Adrenal gland (tissue), 12 donors: ENCODE results near the gene HCFC1. TPM values are rescaled to one million over a fixed set of nuclear protein-coding genes. Genes with fewer than 3 reads are reported as not detected.

Experiments used
- DNase-seq, 7 donors: peaks; one replicate each; pipeline ENCODE4 v3.0.0-alpha.2; 2019 to 2020
- H3K27ac ChIP-seq, 5 donors: fragments of 200-600 bp; sonication (generic) in 4 of 5; 1 replicate in 3 of 5; 2 replicates in 2 of 5; pipeline versions ENCODE4 v1.5.1 to v1.8.0; 2016 to 2020; ENCODE audit warnings: mild to moderate bottlenecking in 1 of 5
- H3K27me3 ChIP-seq: fragments of 200-600 bp; 2 replicates; pipeline ENCODE4 v1.8.0; 2021
- H3K36me3 ChIP-seq, 2 donors: fragments of 200-600 bp; replicated peaks in 1 of 2; 1 replicate in 1 of 2; 2 replicates in 1 of 2; pipeline versions ENCODE4 v1.5.1 to v1.8.0; 2018 to 2022
- H3K4me1 ChIP-seq, 2 donors: fragments of 200-600 bp; replicated peaks in 1 of 2; 1 replicate in 1 of 2; 2 replicates in 1 of 2; pipeline versions ENCODE4 v1.5.1 to v1.8.0; 2018 to 2021
- H3K4me3 ChIP-seq, 4 donors: fragments of 200-600 bp; sonication (generic) in 3 of 4; one replicate each; pipeline ENCODE4 v1.5.1; 2016 to 2018
- H3K9me3 ChIP-seq, 3 donors: fragments of 200-600 bp; sonication (generic) in 1 of 3; replicated peaks in 1 of 3; 1 replicate in 2 of 3; 2 replicates in 1 of 3; pipeline versions ENCODE4 v1.5.1 to v1.8.0; 2016 to 2021
- POLR2A ChIP-seq, 2 donors: fragments of 450-650 bp; IDR thresholded peaks; one replicate each; pipeline ENCODE4 v1.6.1; 2017; ENCODE audit warnings: antibody characterized with exemption in 2 of 2, mild to moderate bottlenecking in 2 of 2, moderate library complexity in 1 of 2
- WGBS, 4 donors: extraction: QIAGEN DNeasy Blood & Tissue Kit in 2 of 4; methylation state at CpG; one replicate each; pipeline versions ENCODE4 v1.1.5 to v1.1.7; 2013 to 2017; 5-methylcytosine and 5-hydroxymethylcytosine counted together
- intact Hi-C, 2 donors: fragments of 100-400 bp; cut with DNase I; formaldehyde crosslinking; loops; one replicate each; pipeline versions ENCODE4 v1.14.1 to v1.15.0; 2022 to 2023
- polyA plus RNA-seq, 3 donors: library from polyadenylated mRNA; stranded (reverse); fragments of 200-250 nt in 2 of 3; fragments of 350-450 nt in 1 of 3; fragmentation: Illumina TruSeq in 1 of 3; extraction: RNeasy Lipid Tissue Mini Kit (QIAGEN cat#74804) in 1 of 3; gene quantifications; one replicate each; pipeline ENCODE4 v1.2.3, GENCODE V29; 2013 to 2014
- total RNA-seq, 9 donors: library from RNA; depleted of rRNA in 4 of 9; stranded (reverse); fragments of >200 nt in 4 of 9; fragments of 120-200 nt in 1 of 9; fragmentation: NEBNext Ultra II Directional in 1 of 9; extraction: Animal tissue kit (Norgen Biotek cat#: 25700) in 1 of 9; gene quantifications; one replicate each; pipeline versions ENCODE4 v1.1.0 to v1.2.4, GENCODE V29; 2013 to 2023
- TF ChIP-seq, protein P1 (sequence below), 6 experiments: fragments of 450-650 bp in 4 of 6; fragments of 200-600 bp in 2 of 6; sonication (generic) in 1 of 6; IDR thresholded peaks; 1 replicate in 5 of 6; 2 replicates in 1 of 6; pipeline versions ENCODE4 v1.5.1 to v1.8.0; 2016 to 2021; ENCODE audit warnings: antibody characterized with exemption in 6 of 6, mild to moderate bottlenecking in 2 of 6, moderate library complexity in 1 of 6
- donor health status: healthy with polysubstance abuse.
- donor health status: Bipolar disorder and iron deficiency.
- donor health status: DM: yes; HTN: yes; CAD: no.
- donor health status: DM: no; HTN: no; CAD: no.
- donor health status: DM: no; HTN: no; CAD: no.
- donor health status: DM: yes; HTN: yes; CAD: no.

Gene HCFC1
- total and polyA plus RNA-seq, 12 donors, result 9.2 to 77.1 (median 54.0) TPM

DNA sequence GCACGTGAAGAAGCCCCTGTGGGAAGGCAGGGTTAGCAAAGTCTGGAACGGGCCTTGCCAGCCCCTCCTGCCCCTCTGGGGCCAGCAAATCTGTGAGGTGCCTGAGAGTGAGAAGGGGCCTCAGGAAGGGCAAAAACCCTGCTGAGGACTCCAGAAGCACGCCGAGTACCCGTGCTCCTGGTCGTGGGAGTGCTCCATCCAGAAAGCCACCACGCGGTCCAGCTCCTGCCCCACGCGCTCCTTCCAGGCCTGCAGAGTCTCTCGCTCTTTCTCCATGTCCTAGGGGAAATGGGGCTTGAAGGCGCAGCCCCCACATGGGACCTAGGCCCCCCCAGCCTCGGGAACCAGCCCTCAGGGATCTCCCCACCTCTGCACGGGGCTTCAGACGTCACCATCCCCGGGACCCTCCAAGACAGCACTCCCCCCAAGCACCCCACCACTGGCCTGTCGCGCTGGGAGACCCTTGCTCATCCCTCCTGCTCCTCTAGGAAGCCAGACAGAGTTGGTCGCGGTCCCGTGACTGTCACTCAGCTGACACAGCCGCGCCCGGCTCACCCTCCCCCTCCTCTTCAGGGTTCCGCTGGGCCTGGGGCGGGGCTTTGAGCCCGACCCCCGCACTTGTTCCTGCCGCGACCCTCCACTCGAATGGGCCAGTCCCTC, 27.3 kb downstream of the HCFC1 start, which contains the start of gene RENBP:
Gene RENBP, minus strand, starts transcription at position 504 of the 660 bp plus-strand sequence. Its CDS starts 33 bp downstream, at position 471.
- no peaks in the 10 kb centered on the region for H3K9me3 ChIP-seq
- peak in 3 of 7 donors; percentile 58 to 66 (median 65) for DNase-seq
- no peaks in the 10 kb centered on the region for H3K27me3 ChIP-seq
- peak within 1 kb of the TSS in 1 of 5 donors; percentile 65 for H3K27ac ChIP-seq
- WGBS, 4 donors, result 26 to 75% (median 36%) methylated on average over 8 to 30 of the region's 31 CpGs
- H3K4me1 ChIP-seq, result peaks cover 0 to 18% of the 10 kb centered on the region in 2 donors
- H3K4me3 ChIP-seq, result peak within 1 kb of the TSS in 1 of 4 donors; percentile 45
- intact Hi-C loops, result no loop called here
- no peak for TF ChIP-seq POLR2A (IDR thresholded peaks at IDR 0.05)
- TF ChIP-seq, protein P1, sequence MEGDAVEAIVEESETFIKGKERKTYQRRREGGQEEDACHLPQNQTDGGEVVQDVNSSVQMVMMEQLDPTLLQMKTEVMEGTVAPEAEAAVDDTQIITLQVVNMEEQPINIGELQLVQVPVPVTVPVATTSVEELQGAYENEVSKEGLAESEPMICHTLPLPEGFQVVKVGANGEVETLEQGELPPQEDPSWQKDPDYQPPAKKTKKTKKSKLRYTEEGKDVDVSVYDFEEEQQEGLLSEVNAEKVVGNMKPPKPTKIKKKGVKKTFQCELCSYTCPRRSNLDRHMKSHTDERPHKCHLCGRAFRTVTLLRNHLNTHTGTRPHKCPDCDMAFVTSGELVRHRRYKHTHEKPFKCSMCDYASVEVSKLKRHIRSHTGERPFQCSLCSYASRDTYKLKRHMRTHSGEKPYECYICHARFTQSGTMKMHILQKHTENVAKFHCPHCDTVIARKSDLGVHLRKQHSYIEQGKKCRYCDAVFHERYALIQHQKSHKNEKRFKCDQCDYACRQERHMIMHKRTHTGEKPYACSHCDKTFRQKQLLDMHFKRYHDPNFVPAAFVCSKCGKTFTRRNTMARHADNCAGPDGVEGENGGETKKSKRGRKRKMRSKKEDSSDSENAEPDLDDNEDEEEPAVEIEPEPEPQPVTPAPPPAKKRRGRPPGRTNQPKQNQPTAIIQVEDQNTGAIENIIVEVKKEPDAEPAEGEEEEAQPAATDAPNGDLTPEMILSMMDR (IDR thresholded peaks at IDR 0.05), result no peak
- peaks cover 0 to 9% of the 10 kb centered on the region in 2 donors for H3K36me3 ChIP-seq

DNA sequence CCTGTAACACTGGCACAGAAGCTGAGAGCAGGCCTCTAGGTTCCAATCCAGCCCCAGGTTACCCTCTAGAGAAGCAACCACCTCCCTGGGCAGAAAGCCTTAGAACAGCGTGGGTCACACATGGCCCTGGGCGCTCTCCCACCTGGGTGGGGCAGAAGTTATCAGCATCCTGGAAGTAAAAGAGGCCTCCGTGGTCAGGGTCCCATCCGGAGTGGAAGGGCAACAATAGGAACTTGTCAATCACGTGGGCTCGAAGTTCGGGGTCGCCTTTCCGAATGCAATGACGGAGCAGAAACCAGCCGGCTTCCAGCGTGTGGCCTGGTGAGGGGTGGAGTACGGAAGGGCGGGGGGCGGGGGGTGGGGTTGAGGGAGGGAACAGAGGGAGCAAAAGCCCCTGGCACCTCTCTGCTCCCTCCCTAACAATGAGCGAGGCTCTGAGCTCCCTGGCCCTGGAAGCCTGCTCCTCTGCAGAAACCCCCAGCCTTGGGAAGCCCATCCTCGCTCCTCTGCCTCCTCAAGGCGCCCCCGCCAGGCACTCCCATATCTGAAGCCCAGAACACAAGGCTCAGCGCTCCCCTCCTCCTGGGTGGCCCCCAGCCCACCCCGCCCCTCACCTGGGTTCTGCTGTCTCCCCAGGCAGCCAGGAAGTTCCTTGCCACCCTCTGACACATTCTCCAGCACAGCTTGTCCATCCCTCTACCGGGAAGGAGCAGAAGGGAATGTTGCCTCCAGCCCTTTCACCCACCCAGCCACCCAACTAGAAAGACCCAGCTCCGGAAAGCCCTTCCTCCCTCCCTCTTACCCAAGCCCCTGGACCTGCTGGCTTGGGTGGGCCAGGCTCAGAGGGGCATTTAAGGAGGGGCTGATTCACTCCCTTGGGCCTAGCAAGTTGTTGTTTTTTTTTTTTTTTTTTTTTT, 30.0 kb downstream of the HCFC1 start:
- no peak for DNase-seq

DNA sequence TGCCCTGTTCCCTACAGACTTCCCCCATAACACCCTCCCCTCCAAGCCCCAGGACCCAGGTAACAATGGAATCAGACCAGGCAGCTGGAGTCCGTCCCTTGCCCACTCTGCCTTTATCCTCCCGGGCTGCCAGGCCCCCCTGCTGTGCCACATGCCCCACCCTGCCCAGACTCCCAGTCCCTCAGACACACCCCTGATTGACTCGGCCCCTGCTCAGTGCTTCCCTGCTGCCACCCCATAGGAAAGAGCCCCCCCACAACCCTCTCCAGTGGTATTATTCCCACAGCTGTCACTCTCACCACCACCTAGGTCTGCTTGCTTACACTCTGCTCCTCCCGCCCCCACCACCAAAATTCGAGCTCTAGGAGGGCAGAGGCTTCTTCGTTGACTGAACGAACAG, 32.0 kb downstream of the HCFC1 start:
- intact Hi-C loops, result no loop called here
- Histone ChIP-seq H3K27ac (no peak overlapping the region), H3K4me3 (no peak overlapping the region), H3K27me3 (no peaks in the 10 kb centered on the region), H3K36me3 (no peaks in the 10 kb centered on the region), H3K9me3 (no peaks in the 10 kb centered on the region), H3K4me1 (peaks cover 0 to 5% of the 10 kb centered on the region in 2 donors)
- TF ChIP-seq, protein P1 (IDR thresholded peaks at IDR 0.05), result no peak
- no peak for TF ChIP-seq POLR2A (IDR thresholded peaks at IDR 0.05)
- 68 to 85% (median 80%) methylated on average over 2 to 7 of the region's 7 CpGs for WGBS, 4 donors
- DNase-seq, result no peak

More for the DNA sequence above, 30.0 kb downstream of the HCFC1 start:
- intact Hi-C loops, result no loop called here
- peaks cover 0 to 5% of the 10 kb centered on the region in 2 donors for H3K4me1 ChIP-seq
- no peaks in the 10 kb centered on the region for H3K36me3 ChIP-seq
- H3K27ac ChIP-seq, result no peak overlapping the region
- no peaks in the 10 kb centered on the region for H3K27me3 ChIP-seq
- TF ChIP-seq, protein P1 (IDR thresholded peaks at IDR 0.05), result no peak
- TF ChIP-seq POLR2A (IDR thresholded peaks at IDR 0.05), result no peak
- H3K9me3 ChIP-seq, result no peaks in the 10 kb centered on the region
- H3K4me3 ChIP-seq, result no peak overlapping the region
- 42 to 79% (median 53%) methylated on average over 8 to 23 of the region's 23 CpGs for WGBS, 4 donors

DNA sequence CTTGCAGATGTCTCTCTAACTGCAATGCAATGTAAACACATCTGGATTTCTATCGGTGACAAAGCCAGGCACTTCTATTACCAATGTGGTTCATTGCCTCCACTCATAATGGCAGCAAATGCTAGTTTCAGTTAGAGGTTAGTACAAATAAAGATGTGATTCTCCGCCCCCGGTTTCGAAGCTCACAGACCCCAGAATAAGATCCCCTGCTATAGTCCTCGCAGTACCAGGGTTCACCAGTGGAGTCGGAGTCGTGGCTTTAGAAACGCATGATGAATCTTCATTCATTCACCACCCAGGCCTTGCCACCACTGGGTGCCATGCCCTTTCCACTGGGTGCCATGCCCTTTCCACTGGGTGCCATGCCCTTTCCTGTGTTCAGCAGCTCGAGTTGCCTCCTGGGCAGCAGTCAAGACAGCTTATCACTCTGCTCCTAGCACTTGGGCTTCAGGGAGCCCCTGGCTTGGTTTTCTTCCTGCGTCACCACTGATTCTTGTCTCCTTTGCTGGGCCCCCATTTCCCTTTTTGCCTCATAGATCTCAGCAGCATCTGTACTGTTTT, 33.3 kb downstream of the HCFC1 start:
- H3K27ac ChIP-seq, result no peak overlapping the region
- peaks cover 7 to 16% of the 10 kb centered on the region in 2 donors for H3K4me1 ChIP-seq
- H3K27me3 ChIP-seq, result no peaks in the 10 kb centered on the region
- WGBS, 4 donors, result 75 to 87% (median 83%) methylated on average over 3 to 10 of the region's 10 CpGs
- no peak for DNase-seq
- no peaks in the 10 kb centered on the region for H3K36me3 ChIP-seq
- H3K9me3 ChIP-seq, result no peaks in the 10 kb centered on the region
- TF ChIP-seq POLR2A (IDR thresholded peaks at IDR 0.05), result no peak
- TF ChIP-seq, protein P1 (IDR thresholded peaks at IDR 0.05), result no peak
- no peak overlapping the region for H3K4me3 ChIP-seq
- intact Hi-C loops, result no loop called here
